ENCODE data around the gene ZWILCH.

Gene ZWILCH

GRCh38 chr15:66484539-66485112 is 20.5 kb upstream of the ZWILCH start:
- H3K79me2 ChIP-seq (ENCODE audit: insufficient read depth, low read length), result no peaks in the 10 kb centered on the region
- H3K27me3 ChIP-seq (ENCODE audit: insufficient read depth, low read length, poor library complexity, severe bottlenecking), result no peaks in the 10 kb centered on the region
- no peak for TF ChIP-seq EZH2phosphoT487 (IDR thresholded peaks at IDR 0.05; ENCODE audit: borderline replicate concordance)
- TF ChIP-seq CTCF (conservative IDR thresholded peaks at IDR 0.05; ENCODE audit: low read length), result no peak
- no peak overlapping the region for H3K4me2 ChIP-seq (ENCODE audit: low read depth, low read length, poor library complexity, severe bottlenecking)
- no peaks in the 10 kb centered on the region for H3K4me1 ChIP-seq (ENCODE audit: insufficient read depth, low read length, poor library complexity, severe bottlenecking)
- no peaks in the 10 kb centered on the region for H3K9me2 ChIP-seq (replicated peaks; ENCODE audit: low read depth, low read length)
- no peaks in the 10 kb centered on the region for H3F3A ChIP-seq (ENCODE audit: low read depth)
- no peaks in the 10 kb centered on the region for H3K9me3 ChIP-seq (ENCODE audit: insufficient read depth, low read depth, low read length)
- H4K20me1 ChIP-seq (ENCODE audit: insufficient read depth, low read length, poor library complexity, severe bottlenecking), result no peaks in the 10 kb centered on the region
- no peak overlapping the region for H3K4me3 ChIP-seq (ENCODE audit: low read length, poor library complexity, severe bottlenecking)
- no peak overlapping the region for H3K9ac ChIP-seq (ENCODE audit: low read depth, low read length, poor library complexity, severe bottlenecking)
- no peak overlapping the region for H2AFZ ChIP-seq (ENCODE audit: low read length)
- H3K36me3 ChIP-seq (ENCODE audit: insufficient read depth, low read length), result peaks cover 80% of the 10 kb centered on the region; the same call in 1 of the 2 replicates

- no peaks in the 10 kb centered on the region for H3K4me1 ChIP-seq (ENCODE audit: insufficient read depth, low read length, poor library complexity, severe bottlenecking)
- H3K4me2 ChIP-seq (ENCODE audit: low read depth, low read length, poor library complexity, severe bottlenecking), result no peak overlapping the region
- H3K4me3 ChIP-seq (ENCODE audit: low read length, poor library complexity, severe bottlenecking), result no peak overlapping the region
- no peaks in the 10 kb centered on the region for H3K9me2 ChIP-seq (replicated peaks; ENCODE audit: low read depth, low read length)
- H3K9ac ChIP-seq (ENCODE audit: low read depth, low read length, poor library complexity, severe bottlenecking), result no peak overlapping the region
- H4K20me1 ChIP-seq (ENCODE audit: insufficient read depth, low read length, poor library complexity, severe bottlenecking), result no peaks in the 10 kb centered on the region
- no peaks in the 10 kb centered on the region for H3K27me3 ChIP-seq (ENCODE audit: insufficient read depth, low read length, poor library complexity, severe bottlenecking)
- no peaks in the 10 kb centered on the region for H3K9me3 ChIP-seq (ENCODE audit: insufficient read depth, low read depth, low read length)
- no peaks in the 10 kb centered on the region for H3K79me2 ChIP-seq (ENCODE audit: insufficient read depth, low read length)
- no peaks in the 10 kb centered on the region for H3F3A ChIP-seq (ENCODE audit: low read depth)
- peaks cover 93% of the 10 kb centered on the region; the same call in 1 of the 2 replicates for H3K36me3 ChIP-seq (ENCODE audit: insufficient read depth, low read length)
- TF ChIP-seq EZH2phosphoT487 (IDR thresholded peaks at IDR 0.05; ENCODE audit: borderline replicate concordance), result no peak
- no peak for TF ChIP-seq CTCF (conservative IDR thresholded peaks at IDR 0.05; ENCODE audit: low read length)
- H2AFZ ChIP-seq (ENCODE audit: low read length), result no peak overlapping the region
Observed at GRCh38 chr15:66486887-66487286, 18.2 kb upstream of the ZWILCH start.

- Histone ChIP-seq H3K9me2 (replicated peaks; ENCODE audit: low read depth, low read length) (no peaks in the 10 kb centered on the region), H3K27me3 (ENCODE audit: insufficient read depth, low read length, poor library complexity, severe bottlenecking) (no peaks in the 10 kb centered on the region), H3K9me3 (ENCODE audit: insufficient read depth, low read depth, low read length) (no peaks in the 10 kb centered on the region), H4K20me1 (ENCODE audit: insufficient read depth, low read length, poor library complexity, severe bottlenecking) (no peaks in the 10 kb centered on the region), H3K4me1 (ENCODE audit: insufficient read depth, low read length, poor library complexity, severe bottlenecking) (no peaks in the 10 kb centered on the region), H2AFZ (ENCODE audit: low read length) (no peak overlapping the region), H3F3A (ENCODE audit: low read depth) (no peaks in the 10 kb centered on the region), H3K79me2 (ENCODE audit: insufficient read depth, low read length) (no peaks in the 10 kb centered on the region), H3K9ac (ENCODE audit: low read depth, low read length, poor library complexity, severe bottlenecking) (no peak overlapping the region), H3K4me2 (ENCODE audit: low read depth, low read length, poor library complexity, severe bottlenecking) (no peak overlapping the region), H3K4me3 (ENCODE audit: low read length, poor library complexity, severe bottlenecking) (no peak overlapping the region), H3K36me3 (ENCODE audit: insufficient read depth, low read length) (peaks cover 92% of the 10 kb centered on the region; the same call in 1 of the 2 replicates)
- TF ChIP-seq EZH2phosphoT487 (IDR thresholded peaks at IDR 0.05; ENCODE audit: borderline replicate concordance) (no peak), CTCF (conservative IDR thresholded peaks at IDR 0.05; ENCODE audit: low read length) (no peak)
Observed at GRCh38 chr15:66488525-66488924, 16.6 kb upstream of the ZWILCH start.

All from Loucy (cell line).